SH-SY5Y (cell line): ENCODE measurements around the gene PUS7L.

Source experiments
- GATA2 ChIP-seq: IDR thresholded peaks from 2 replicates; pipeline ENCODE4 v1.6.1; 2011; ENCODE audit warnings: mild to moderate bottlenecking, low read depth, low read length
- GATA3 ChIP-seq: IDR thresholded peaks from 2 replicates; pipeline ENCODE4 v1.6.1; 2011; ENCODE audit warnings: low read depth, mild to moderate bottlenecking, low read length, moderate library complexity

GRCh38 chr12:43786899-43787693 is 28.5 kb upstream of the PUS7L start:
- no peak for TF ChIP-seq GATA2
- TF ChIP-seq GATA3, result no peak
